Measurements from ENCODE around the gene TMEM60.

Gene TMEM60

DNA sequence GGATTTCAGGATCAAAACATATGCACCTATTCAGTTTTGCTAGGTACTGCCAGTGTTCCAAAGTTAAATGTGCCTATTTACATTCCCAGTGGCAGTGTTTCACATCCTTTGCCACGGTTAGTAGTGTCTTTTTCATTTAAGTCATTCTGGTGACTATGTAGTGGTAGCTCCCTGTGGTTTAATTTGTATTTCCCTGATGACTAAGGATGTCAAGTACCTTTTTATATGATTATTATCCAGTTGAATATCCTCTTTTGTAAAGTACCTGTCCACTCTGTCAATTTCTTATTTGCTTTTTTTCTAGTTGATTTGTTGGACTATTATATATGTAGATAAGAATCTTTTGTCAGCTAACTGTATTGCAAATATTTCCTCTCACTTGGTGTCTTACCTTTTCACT, 45.1 kb downstream of the TMEM60 start:
- H3K4me3 ChIP-seq (ENCODE audit: low read depth, low read length): no peak overlapping the region
- in situ Hi-C loops (cut with HindIII; ENCODE audit: low sequenced_read_pairs): no loop called here
- DNase-seq (ENCODE audit: low read depth): no peak
- TF ChIP-seq, protein P1, sequence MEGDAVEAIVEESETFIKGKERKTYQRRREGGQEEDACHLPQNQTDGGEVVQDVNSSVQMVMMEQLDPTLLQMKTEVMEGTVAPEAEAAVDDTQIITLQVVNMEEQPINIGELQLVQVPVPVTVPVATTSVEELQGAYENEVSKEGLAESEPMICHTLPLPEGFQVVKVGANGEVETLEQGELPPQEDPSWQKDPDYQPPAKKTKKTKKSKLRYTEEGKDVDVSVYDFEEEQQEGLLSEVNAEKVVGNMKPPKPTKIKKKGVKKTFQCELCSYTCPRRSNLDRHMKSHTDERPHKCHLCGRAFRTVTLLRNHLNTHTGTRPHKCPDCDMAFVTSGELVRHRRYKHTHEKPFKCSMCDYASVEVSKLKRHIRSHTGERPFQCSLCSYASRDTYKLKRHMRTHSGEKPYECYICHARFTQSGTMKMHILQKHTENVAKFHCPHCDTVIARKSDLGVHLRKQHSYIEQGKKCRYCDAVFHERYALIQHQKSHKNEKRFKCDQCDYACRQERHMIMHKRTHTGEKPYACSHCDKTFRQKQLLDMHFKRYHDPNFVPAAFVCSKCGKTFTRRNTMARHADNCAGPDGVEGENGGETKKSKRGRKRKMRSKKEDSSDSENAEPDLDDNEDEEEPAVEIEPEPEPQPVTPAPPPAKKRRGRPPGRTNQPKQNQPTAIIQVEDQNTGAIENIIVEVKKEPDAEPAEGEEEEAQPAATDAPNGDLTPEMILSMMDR (IDR thresholded peaks at IDR 0.05; ENCODE audit: low read depth, low read length, missing control alignments): no peak

DNA sequence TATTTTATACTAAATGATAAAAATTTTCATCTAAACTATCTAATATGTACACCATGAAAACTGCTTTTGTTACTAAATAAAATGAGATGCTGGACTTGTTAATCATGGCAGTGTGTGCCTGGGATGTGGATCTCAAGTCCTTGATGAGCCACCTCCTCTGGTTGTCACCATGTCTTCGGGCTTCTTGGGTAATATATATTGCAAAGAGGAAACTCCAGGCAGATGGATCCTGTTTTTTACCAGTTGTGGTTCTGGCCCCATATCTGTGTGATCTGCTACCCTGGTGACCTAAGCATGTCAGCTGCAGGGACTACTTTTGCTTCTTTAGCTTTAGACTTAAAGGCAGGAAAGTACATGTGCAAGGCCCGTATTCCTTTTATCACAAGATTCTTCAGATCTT, 46.2 kb downstream of the TMEM60 start:
- no peak overlapping the region for H3K4me3 ChIP-seq (ENCODE audit: low read depth, low read length)

DNA sequence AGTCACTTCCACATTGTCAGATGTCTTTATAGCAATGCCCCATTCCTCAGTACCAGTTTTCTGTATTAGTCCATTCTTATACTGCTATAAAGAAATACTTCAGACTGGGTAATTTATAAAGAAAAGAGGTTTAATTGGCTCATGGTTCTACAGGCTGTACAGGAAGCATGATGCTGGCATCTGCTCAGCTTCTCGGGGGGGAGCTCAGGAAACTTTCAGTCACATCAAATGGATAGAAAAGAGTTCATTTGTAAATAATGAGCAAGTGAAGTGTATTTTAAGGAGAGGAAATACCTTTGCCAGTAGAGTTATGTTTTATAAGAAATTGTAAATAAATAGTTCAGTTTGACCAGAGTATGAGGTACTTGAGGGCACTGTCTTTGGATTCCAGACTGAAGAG, 50.5 kb downstream of the TMEM60 start:
- TF ChIP-seq, protein P1 (IDR thresholded peaks at IDR 0.05; ENCODE audit: low read depth, low read length, missing control alignments): no peak
- no peak for DNase-seq (ENCODE audit: low read depth)
- no peak overlapping the region for H3K4me3 ChIP-seq (ENCODE audit: low read depth, low read length)
- in situ Hi-C loops (cut with HindIII; ENCODE audit: low sequenced_read_pairs): no loop called here

More for the DNA sequence above, 46.2 kb downstream of the TMEM60 start:
- in situ Hi-C loops (cut with HindIII; ENCODE audit: low sequenced_read_pairs): no loop called here
- TF ChIP-seq, protein P1 (IDR thresholded peaks at IDR 0.05; ENCODE audit: low read depth, low read length, missing control alignments): no peak
- no peak for DNase-seq (ENCODE audit: low read depth)

DNA sequence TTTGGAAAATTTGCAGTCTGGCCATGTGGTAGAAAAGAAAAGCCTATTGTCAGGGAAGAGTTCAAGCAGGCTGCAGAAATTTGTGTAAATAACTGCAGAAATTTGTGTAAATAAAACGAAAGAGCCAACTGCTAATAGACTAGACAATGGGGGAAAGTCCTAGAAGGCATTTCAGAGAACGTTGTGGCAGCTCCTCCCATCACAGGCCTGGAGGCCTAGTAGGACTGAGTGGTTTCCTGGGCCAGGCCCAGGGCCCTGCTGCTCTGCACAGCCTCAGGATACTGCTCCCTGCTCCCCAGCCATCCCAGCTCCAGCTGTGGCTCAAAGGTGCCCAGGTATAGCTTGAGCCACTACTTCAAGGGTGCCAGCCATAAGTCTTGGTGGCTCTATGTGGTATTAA, 51.1 kb downstream of the TMEM60 start:
- TF ChIP-seq, protein P1 (IDR thresholded peaks at IDR 0.05; ENCODE audit: low read depth, low read length, missing control alignments): no peak
- in situ Hi-C loops (cut with HindIII; ENCODE audit: low sequenced_read_pairs): no loop called here
- H3K4me3 ChIP-seq (ENCODE audit: low read depth, low read length): no peak overlapping the region
- DNase-seq (ENCODE audit: low read depth): no peak

DNA sequence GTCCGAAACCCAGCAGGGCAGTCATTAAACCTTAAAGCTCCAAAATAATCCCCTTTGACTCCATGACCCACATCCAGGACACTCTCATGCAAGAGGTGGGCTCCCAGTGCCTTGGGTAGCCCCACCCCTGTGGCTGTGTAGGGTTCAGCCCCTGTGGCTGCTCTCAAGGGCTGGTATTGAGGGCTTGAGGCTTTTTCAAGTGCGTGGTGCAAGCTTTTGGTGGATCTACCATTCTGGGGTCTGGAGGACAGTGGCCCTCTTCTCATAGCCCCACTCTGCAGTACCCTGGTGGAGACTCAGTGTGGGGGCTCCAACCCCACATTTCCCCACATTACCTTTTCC, 51.4 kb downstream of the TMEM60 start:
- H3K4me3 ChIP-seq (ENCODE audit: low read depth, low read length): no peak overlapping the region
- TF ChIP-seq, protein P1 (IDR thresholded peaks at IDR 0.05; ENCODE audit: low read depth, low read length, missing control alignments): no peak
- DNase-seq (ENCODE audit: low read depth): no peak
- in situ Hi-C loops (cut with HindIII; ENCODE audit: low sequenced_read_pairs): no loop called here

DNA sequence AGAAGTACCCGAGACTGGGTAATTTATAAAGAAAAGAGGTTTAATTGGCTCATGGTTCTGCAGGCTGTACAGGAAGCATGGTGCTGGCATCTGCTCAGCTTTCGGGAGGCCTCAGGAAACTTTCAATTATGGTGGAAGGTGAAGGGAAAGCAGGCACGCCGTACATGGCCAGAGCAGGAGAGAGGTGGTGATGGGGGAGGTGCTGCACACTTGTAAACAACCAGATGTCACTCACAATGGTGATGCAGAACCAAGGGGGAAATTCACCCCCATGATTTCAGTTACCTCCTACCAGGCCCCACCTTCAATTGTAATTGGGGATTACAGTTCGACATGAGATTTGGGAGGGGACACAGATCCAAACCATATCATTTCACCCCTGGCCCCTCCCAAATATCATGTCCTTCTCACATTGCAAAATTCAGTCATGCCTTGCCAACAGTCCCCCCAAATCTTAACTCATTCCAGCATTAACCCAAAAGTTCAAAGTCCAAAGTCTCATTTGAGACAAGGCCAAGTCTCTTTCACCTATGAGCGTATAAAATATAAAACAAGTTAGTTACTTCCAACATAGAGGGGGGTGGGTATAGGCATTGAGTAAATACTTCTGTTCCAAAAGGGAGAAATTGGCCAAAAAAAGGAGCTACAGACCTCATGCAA, 51.9 kb downstream of the TMEM60 start:
- TF ChIP-seq, protein P1 (IDR thresholded peaks at IDR 0.05; ENCODE audit: low read depth, low read length, missing control alignments): no peak
- in situ Hi-C loops (cut with HindIII; ENCODE audit: low sequenced_read_pairs): no loop called here
- no peak overlapping the region for H3K4me3 ChIP-seq (ENCODE audit: low read depth, low read length)
- DNase-seq (ENCODE audit: low read depth): no peak
